ENCODE measurements around the gene KCTD12.

KCTD12 gene

GRCh38 chr13:76863022-76863421 is 23.2 kb downstream of the KCTD12 start:
- no peaks in the 10 kb centered on the region for H3K36me3 Mint-ChIP-seq (ENCODE audit: low read depth)
- intact Hi-C loops (cut with micrococcal nuclease), result no loop called here
- no peak overlapping the region for H3K4me3 Mint-ChIP-seq
- H3K27ac Mint-ChIP-seq, result no peak overlapping the region
- H3K4me1 Mint-ChIP-seq (ENCODE audit: low read depth), result peaks cover 10% of the 10 kb centered on the region
- H3K9me3 Mint-ChIP-seq, result peaks cover 17% of the 10 kb centered on the region
- no peaks in the 10 kb centered on the region for H3K27me3 Mint-ChIP-seq

- no peaks in the 10 kb centered on the region for H3K36me3 Mint-ChIP-seq (ENCODE audit: low read depth)
- H3K4me3 Mint-ChIP-seq, result no peak overlapping the region
- no peaks in the 10 kb centered on the region for H3K27me3 Mint-ChIP-seq
- peaks cover 10% of the 10 kb centered on the region for H3K4me1 Mint-ChIP-seq (ENCODE audit: low read depth)
- peaks cover 17% of the 10 kb centered on the region for H3K9me3 Mint-ChIP-seq
- H3K27ac Mint-ChIP-seq, result no peak overlapping the region
- intact Hi-C loops (cut with micrococcal nuclease), result no loop called here
Measured at GRCh38 chr13:76861859-76862258, 24.3 kb downstream of the KCTD12 start.

GRCh38 chr13:76860706-76861105 is 25.5 kb downstream of the KCTD12 start:
- Mint-ChIP-seq H3K4me3 (no peak overlapping the region), H3K4me1 (ENCODE audit: low read depth) (peaks cover 15% of the 10 kb centered on the region), H3K9me3 (peaks cover 24% of the 10 kb centered on the region)

GRCh38 chr13:76854894-76855293 is 31.3 kb downstream of the KCTD12 start:
- peaks cover 5% of the 10 kb centered on the region for H3K4me1 Mint-ChIP-seq (ENCODE audit: low read depth)
- H3K27ac Mint-ChIP-seq, result no peak overlapping the region
- intact Hi-C loops (cut with micrococcal nuclease), result no loop called here
- no peaks in the 10 kb centered on the region for H3K36me3 Mint-ChIP-seq (ENCODE audit: low read depth)
- no peaks in the 10 kb centered on the region for H3K27me3 Mint-ChIP-seq
- peaks cover 12% of the 10 kb centered on the region for H3K9me3 Mint-ChIP-seq
- no peak overlapping the region for H3K4me3 Mint-ChIP-seq

More at GRCh38 chr13:76860706-76861105, 25.5 kb downstream of the KCTD12 start:
- intact Hi-C loops (cut with micrococcal nuclease), result no loop called here
- H3K27me3 Mint-ChIP-seq, result no peaks in the 10 kb centered on the region
- H3K36me3 Mint-ChIP-seq (ENCODE audit: low read depth), result no peaks in the 10 kb centered on the region
- H3K27ac Mint-ChIP-seq, result no peak overlapping the region

- intact Hi-C loops (cut with micrococcal nuclease), result no loop called here
- Mint-ChIP-seq H3K4me3 (no peak overlapping the region), H3K4me1 (ENCODE audit: low read depth) (peaks cover 11% of the 10 kb centered on the region), H3K36me3 (ENCODE audit: low read depth) (no peaks in the 10 kb centered on the region), H3K27ac (no peak overlapping the region), H3K27me3 (no peaks in the 10 kb centered on the region), H3K9me3 (peaks cover 9% of the 10 kb centered on the region)
Measured at GRCh38 chr13:76853921-76854608, 32.1 kb downstream of the KCTD12 start.

- H3K27me3 Mint-ChIP-seq, result no peaks in the 10 kb centered on the region
- peaks cover 15% of the 10 kb centered on the region for H3K4me1 Mint-ChIP-seq (ENCODE audit: low read depth)
- H3K4me3 Mint-ChIP-seq, result no peak overlapping the region
Measured at GRCh38 chr13:76853481-76853880, 32.7 kb downstream of the KCTD12 start.

GRCh38 chr13:76852986-76853385 is 33.2 kb downstream of the KCTD12 start:
- intact Hi-C loops (cut with micrococcal nuclease), result no loop called here

More at GRCh38 chr13:76853481-76853880, 32.7 kb downstream of the KCTD12 start:
- no peaks in the 10 kb centered on the region for H3K36me3 Mint-ChIP-seq (ENCODE audit: low read depth)
- peaks cover 9% of the 10 kb centered on the region for H3K9me3 Mint-ChIP-seq
- no peak overlapping the region for H3K27ac Mint-ChIP-seq
- intact Hi-C loops (cut with micrococcal nuclease), result no loop called here

GRCh38 chr13:76851961-76852360 is 34.2 kb downstream of the KCTD12 start:
- H3K4me1 Mint-ChIP-seq (ENCODE audit: low read depth), result peaks cover 26% of the 10 kb centered on the region
- H3K4me3 Mint-ChIP-seq, result no peak overlapping the region
- peaks cover 9% of the 10 kb centered on the region for H3K9me3 Mint-ChIP-seq
- H3K27me3 Mint-ChIP-seq, result no peaks in the 10 kb centered on the region
- H3K36me3 Mint-ChIP-seq (ENCODE audit: low read depth), result no peaks in the 10 kb centered on the region
- H3K27ac Mint-ChIP-seq, result no peak overlapping the region
- intact Hi-C loops (cut with micrococcal nuclease), result no loop called here

More at GRCh38 chr13:76852986-76853385, 33.2 kb downstream of the KCTD12 start:
- H3K9me3 Mint-ChIP-seq, result peaks cover 9% of the 10 kb centered on the region
- H3K36me3 Mint-ChIP-seq (ENCODE audit: low read depth), result no peaks in the 10 kb centered on the region
- no peaks in the 10 kb centered on the region for H3K27me3 Mint-ChIP-seq
- no peak overlapping the region for H3K27ac Mint-ChIP-seq
- peaks cover 18% of the 10 kb centered on the region for H3K4me1 Mint-ChIP-seq (ENCODE audit: low read depth)
- H3K4me3 Mint-ChIP-seq, result no peak overlapping the region

- intact Hi-C loops (cut with micrococcal nuclease), result no loop called here
- no peaks in the 10 kb centered on the region for H3K36me3 Mint-ChIP-seq (ENCODE audit: low read depth)
- H3K27ac Mint-ChIP-seq, result no peak overlapping the region
- H3K27me3 Mint-ChIP-seq, result no peaks in the 10 kb centered on the region
- peaks cover 26% of the 10 kb centered on the region for H3K4me1 Mint-ChIP-seq (ENCODE audit: low read depth)
- no peaks in the 10 kb centered on the region for H3K9me3 Mint-ChIP-seq
- H3K4me3 Mint-ChIP-seq, result no peak overlapping the region
Measured at GRCh38 chr13:76849493-76849892, 36.7 kb downstream of the KCTD12 start.

- Mint-ChIP-seq H3K9me3 (no peaks in the 10 kb centered on the region), H3K36me3 (ENCODE audit: low read depth) (no peaks in the 10 kb centered on the region), H3K4me3 (no peak overlapping the region), H3K27me3 (no peaks in the 10 kb centered on the region), H3K4me1 (ENCODE audit: low read depth) (peaks cover 26% of the 10 kb centered on the region), H3K27ac (no peak overlapping the region)
- intact Hi-C loops (cut with micrococcal nuclease), result no loop called here
Measured at GRCh38 chr13:76848596-76848995, 37.6 kb downstream of the KCTD12 start.

GRCh38 chr13:76846363-76846762 is 39.8 kb downstream of the KCTD12 start:
- no peak overlapping the region for H3K27ac Mint-ChIP-seq
- intact Hi-C loops (cut with micrococcal nuclease), result no loop called here
- peaks cover 31% of the 10 kb centered on the region for H3K4me1 Mint-ChIP-seq (ENCODE audit: low read depth)
- no peaks in the 10 kb centered on the region for H3K36me3 Mint-ChIP-seq (ENCODE audit: low read depth)
- no peak overlapping the region for H3K4me3 Mint-ChIP-seq
- H3K27me3 Mint-ChIP-seq, result no peaks in the 10 kb centered on the region
- H3K9me3 Mint-ChIP-seq, result peaks cover 10% of the 10 kb centered on the region

GRCh38 chr13:76845865-76846264 is 40.3 kb downstream of the KCTD12 start:
- Mint-ChIP-seq H3K36me3 (ENCODE audit: low read depth) (no peaks in the 10 kb centered on the region), H3K27ac (no peak overlapping the region), H3K9me3 (peaks cover 10% of the 10 kb centered on the region), H3K4me1 (ENCODE audit: low read depth) (peaks cover 31% of the 10 kb centered on the region), H3K27me3 (no peaks in the 10 kb centered on the region), H3K4me3 (no peak overlapping the region)
- intact Hi-C loops (cut with micrococcal nuclease), result no loop called here

- intact Hi-C loops (cut with micrococcal nuclease), result no loop called here
- Mint-ChIP-seq H3K4me1 (ENCODE audit: low read depth) (peaks cover 31% of the 10 kb centered on the region), H3K27me3 (no peaks in the 10 kb centered on the region), H3K9me3 (peaks cover 10% of the 10 kb centered on the region), H3K27ac (no peak overlapping the region), H3K4me3 (no peak overlapping the region), H3K36me3 (ENCODE audit: low read depth) (no peaks in the 10 kb centered on the region)
Measured at GRCh38 chr13:76845367-76845766, 40.8 kb downstream of the KCTD12 start.

GRCh38 chr13:76837801-76838200 is 48.4 kb downstream of the KCTD12 start:
- Mint-ChIP-seq H3K4me3 (no peak overlapping the region), H3K27me3 (no peaks in the 10 kb centered on the region), H3K36me3 (ENCODE audit: low read depth) (no peaks in the 10 kb centered on the region), H3K4me1 (ENCODE audit: low read depth) (peaks cover 5% of the 10 kb centered on the region), H3K9me3 (peaks cover 8% of the 10 kb centered on the region), H3K27ac (no peak overlapping the region)
- intact Hi-C loops (cut with micrococcal nuclease), result no loop called here

- H3K4me1 Mint-ChIP-seq (ENCODE audit: low read depth), result no peaks in the 10 kb centered on the region
- intact Hi-C loops (cut with micrococcal nuclease), result no loop called here
- H3K27me3 Mint-ChIP-seq, result no peaks in the 10 kb centered on the region
Measured at GRCh38 chr13:76836311-76836710, 49.9 kb downstream of the KCTD12 start.

More at GRCh38 chr13:76836311-76836710, 49.9 kb downstream of the KCTD12 start:
- Mint-ChIP-seq H3K36me3 (ENCODE audit: low read depth) (no peaks in the 10 kb centered on the region), H3K9me3 (no peaks in the 10 kb centered on the region), H3K4me3 (no peak overlapping the region), H3K27ac (no peak overlapping the region)
